ENCODE results near the gene CTTN. TPM values are rescaled to one million over a fixed set of nuclear protein-coding genes. Genes with fewer than 3 reads are reported as not detected.

CTTN gene
- total RNA-seq, 1 donor from 2014 or later, result 155 TPM

- DNase-seq (ENCODE audit: low spot score), result no peak
Observed at GRCh38 chr11:70409437-70409836, 11.1 kb downstream of the CTTN start.

DNA sequence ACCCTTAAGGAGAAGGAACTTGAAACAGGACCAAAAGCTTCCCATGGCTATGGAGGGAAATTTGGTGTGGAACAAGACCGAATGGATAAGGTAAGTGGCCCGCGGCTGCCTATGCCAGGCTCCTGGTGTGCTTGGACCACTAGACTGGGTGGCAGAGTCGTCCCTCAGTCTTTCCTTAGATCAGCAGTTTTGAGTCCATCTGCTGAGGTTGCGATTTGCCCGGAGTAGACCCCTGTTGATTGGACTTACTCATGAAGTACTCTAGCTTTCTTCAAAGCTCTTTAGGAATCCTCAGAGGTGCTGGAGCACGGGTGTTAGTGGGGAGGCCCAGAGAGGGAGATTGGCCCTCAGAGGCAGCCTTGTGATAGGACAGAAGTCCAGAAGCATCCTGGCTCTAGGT, 11.5 kb downstream of the CTTN start:
- DNase-seq (ENCODE audit: low spot score), result no peak

DNA sequence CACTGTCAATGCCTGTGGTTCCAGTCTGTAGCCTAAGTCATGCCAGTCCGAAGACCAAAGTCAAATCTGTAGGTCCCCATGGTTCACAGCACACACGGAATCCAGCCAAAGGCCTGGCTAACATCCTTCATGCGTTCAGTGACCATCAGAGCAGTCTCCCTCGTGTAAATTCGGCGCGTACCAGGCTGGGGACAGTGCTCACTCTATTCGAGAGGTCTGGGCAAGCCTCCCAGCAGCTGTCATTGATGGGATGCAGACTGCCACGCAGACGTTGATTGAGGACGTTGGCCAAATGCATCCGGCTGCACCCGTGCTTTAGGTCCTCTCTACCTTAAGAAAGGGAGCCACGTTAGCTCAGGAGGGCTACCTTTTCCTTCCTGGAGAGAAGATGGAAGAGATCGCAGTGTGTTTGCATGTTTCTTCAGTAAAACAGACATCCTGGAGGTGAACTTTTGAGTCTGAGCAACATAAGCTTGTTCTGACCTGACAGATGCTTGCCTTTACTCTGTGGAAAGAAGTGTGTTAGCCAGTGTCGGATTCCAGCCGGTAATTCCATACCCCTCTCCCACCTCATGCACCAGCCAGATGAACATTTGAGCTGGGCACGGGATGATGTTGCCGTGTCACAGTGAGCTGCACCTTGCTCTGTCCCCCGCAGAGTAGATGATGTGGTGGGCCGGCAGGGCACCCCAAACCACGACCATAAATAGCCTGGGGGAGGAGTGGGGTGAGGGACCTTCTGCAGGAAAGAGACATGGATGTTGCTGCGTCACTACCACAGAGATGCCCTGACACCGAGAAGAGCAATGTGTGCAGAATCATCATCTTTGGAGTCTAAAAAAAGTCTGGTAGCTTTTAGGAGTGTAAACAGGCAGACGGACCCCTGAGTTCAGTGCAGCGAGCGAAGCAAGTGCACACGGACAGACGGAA, 12.2 kb downstream of the CTTN start:
- DNase-seq (ENCODE audit: low spot score), result no peak

- DNase-seq (ENCODE audit: low spot score), result no peak
Observed at GRCh38 chr11:70411713-70412452, 13.6 kb downstream of the CTTN start.

GRCh38 chr11:70413151-70413550, 14.8 kb downstream of the CTTN start:
- no peak for DNase-seq (ENCODE audit: low spot score)

- no peak for DNase-seq (ENCODE audit: low spot score)
Observed at GRCh38 chr11:70414341-70415100, 16.2 kb downstream of the CTTN start.

DNA sequence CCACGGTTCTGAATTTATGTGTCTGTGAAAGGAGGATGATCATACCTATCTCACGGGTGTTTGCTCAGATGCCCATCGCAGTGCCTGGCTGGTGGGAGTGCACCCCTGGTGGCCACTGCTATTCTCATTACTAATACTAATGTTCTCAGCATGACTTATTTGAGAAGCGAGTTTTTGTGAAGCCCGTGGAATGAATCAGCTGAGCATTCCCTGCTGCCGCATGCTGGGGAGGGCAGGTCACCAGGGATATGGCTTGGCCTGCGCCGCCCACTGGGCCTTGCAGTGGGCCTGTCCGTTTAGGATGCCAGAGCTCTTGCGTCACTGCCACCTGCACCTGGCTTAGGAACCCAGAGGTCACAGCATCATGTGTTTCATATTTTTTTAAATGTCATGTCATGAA, 16.9 kb downstream of the CTTN start:
- no peak for DNase-seq (ENCODE audit: low spot score)

DNA sequence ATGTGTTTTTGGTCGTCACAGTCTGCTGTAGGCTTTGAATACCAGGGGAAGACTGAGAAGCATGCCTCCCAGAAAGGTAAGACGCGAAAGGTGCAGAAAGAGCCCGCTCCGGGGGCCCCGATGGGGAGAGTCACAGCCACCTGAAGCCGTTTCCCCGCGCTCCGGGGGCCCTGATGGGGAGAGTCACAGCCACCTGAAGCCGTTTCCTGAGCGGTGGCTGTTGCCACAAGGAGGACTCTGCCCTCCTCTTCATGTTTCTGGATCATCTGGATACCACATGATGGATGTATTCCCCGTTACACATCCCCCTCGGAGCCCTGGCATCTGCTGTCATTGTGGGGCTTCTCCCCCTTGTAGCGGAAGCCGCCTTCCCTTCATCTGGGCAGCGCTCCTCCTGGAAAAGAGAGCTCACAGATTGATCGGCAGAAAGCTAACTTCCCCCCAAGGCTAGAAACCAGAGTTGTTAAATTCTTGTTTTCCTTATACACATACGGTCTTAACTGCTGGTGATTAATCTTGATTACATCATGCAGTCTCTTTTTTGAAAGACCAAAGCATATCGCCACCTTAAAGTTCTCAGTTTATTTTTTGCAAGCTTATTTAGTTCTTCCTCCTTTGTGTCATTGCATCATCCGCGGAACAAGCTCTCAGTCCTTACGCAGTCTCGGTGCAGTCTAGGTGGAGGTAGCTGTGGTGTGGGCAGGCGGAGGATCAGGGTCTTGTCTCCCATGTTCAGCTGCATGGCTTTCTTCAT, 17.5 kb downstream of the CTTN start:
- no peak for DNase-seq (ENCODE audit: low spot score)

GRCh38 chr11:70416881-70417280, 18.6 kb downstream of the CTTN start:
- no peak for DNase-seq (ENCODE audit: low spot score)

DNA sequence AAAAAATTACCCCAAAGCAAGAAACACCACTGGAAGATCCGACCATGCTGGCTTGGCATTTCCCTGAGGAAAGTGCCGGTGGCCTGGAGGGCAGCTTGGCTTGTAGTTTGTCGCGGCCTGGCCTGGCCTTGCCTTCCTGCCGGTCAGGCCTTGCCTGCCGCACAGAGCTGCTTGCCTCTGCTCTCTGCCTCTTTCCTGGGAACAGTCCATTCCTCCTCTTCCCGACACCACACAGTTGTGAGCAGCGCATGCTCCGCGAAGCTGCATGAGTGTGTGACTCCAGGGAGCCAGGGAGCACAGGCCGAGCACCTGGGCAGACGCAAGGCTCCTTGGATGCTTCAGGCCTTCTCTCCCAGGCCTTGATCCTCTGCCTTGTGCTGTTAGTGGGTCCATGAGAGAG, 19.8 kb downstream of the CTTN start:
- DNase-seq (ENCODE audit: low spot score), result no peak

GRCh38 chr11:70419307-70420007, 21.1 kb downstream of the CTTN start:
- no peak for DNase-seq (ENCODE audit: low spot score)

- DNase-seq (ENCODE audit: low spot score), result no peak
Observed at GRCh38 chr11:70420008-70420464, 21.7 kb downstream of the CTTN start.

GRCh38 chr11:70420496-70420895, 22.2 kb downstream of the CTTN start:
- no peak for DNase-seq (ENCODE audit: low spot score)

- no peak for DNase-seq (ENCODE audit: low spot score)
Observed at GRCh38 chr11:70421123-70421522, 22.8 kb downstream of the CTTN start.

DNA sequence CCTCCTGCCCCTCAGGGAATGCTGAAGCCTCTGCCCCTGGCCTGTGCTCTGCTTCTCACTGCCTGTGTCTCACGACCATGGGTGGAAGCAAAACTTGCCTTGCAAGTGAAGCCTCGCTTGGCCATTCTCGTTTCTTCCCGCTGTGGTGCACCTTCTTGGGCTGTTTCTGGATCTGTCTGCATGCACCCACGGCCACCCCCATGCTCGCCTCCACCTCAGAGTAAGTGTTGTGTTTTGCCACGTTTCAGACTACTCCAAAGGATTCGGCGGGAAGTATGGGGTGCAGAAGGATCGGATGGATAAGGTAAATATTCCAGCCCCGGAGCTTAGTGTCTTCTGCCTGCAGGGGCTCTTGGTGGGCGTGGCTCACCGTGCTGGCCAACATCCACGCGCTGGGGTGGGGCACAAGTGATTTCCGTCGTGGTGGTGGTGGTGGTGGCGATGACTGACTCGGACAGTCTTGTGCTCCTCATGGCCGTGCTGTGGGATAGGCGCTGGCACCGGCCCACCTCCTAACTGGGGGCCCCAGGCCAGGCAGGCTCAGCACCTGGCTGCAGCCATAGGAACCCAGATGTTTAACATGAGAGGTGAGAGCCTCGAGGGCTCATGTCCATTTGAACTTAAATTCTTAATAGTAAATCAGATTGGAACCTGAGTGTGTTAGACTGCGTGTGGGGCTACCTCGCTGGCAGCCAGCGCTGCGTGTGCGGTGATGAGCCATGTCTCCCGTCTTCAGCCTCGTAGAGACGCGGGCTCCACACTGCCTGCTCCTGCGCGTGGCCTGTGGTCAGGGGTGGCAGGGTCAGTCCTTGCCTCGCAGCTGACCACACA, 24.6 kb downstream of the CTTN start:
- DNase-seq (ENCODE audit: low spot score), result no peak

DNA sequence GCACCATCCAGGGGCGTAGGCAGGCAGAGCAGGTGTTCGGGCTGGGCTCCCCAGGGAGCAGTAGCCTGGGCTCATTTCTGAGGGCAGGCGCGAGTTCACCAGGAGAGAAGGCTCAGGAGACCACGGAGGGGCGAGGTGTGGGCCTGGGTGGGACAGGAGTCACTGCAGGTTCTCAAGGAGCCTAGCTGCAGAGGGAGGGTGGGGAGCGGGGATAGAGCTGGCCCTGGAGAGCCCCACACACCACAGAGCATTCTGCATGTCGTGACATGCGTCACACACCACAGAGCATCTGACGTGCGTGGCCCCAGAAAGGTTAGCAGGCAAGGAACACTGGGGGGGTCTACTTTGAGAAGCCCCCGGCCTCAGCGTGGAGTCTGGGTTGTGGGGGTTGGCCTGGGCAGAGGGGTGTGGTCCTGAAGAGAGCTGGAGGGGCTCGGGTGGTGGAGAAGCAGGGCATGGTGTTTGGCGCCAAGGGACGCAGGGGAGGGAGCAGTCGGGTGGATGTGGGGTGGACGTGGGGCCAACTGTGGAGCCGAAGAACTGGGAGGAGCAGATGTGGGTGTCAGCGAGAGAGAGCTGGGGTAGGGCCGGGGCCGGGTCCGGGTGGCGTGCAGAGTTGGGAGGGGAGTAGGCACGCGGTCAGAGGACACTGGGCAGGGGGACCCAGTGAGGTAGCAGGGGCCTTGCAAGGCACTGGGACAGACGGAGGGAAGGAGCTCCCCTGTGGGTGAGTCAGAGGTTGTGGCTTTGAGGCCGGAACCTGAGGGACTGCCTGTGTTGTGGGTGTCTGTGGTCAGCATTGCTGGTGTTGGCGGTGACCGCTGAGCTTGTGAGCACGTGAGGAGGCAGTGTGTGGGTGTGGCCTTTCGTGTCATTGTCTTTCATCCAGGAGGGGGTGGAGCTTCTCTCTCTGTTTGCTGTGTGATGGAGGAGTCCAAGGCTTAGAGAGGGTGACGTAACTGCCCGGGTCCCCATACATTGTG, 25.5 kb downstream of the CTTN start:
- no peak for DNase-seq (ENCODE audit: low spot score)

- no peak for DNase-seq (ENCODE audit: low spot score)
Observed at GRCh38 chr11:70424765-70425344, 26.5 kb downstream of the CTTN start.

DNA sequence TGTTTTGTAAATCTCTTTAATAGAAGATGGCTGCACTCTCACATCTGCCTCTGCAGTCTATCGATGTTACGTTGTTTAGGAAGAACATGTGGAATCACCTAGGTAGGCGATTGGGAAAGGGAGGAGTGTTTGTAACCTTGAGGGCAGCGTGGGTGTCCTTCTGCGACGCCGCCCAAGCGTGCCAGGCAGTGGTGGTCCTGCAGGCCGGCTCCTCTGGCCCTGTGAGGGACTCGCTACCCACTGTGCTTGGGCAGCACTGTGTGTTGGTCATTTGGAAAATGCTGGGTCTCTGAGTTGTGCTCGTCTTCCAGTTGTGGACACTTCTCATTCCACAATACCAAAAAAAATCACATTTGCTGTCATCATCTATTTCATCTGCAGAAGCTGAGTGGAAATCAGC, 29.1 kb downstream of the CTTN start:
- DNase-seq (ENCODE audit: low spot score), result no peak
